HK-2 (cell line): ENCODE data around the gene NEDD8.
"Not testable (repeated sequence)": the region's sequence is repeated elsewhere in the genome, so short reads cannot be mapped to it uniquely, and the experiment has no call there.

Experiments
- DNase-seq: peaks from one replicate; pipeline ENCODE4 v3.0.0-alpha.2; 2018; ENCODE audit not compliant: unreplicated experiment

NEDD8 gene

DNA sequence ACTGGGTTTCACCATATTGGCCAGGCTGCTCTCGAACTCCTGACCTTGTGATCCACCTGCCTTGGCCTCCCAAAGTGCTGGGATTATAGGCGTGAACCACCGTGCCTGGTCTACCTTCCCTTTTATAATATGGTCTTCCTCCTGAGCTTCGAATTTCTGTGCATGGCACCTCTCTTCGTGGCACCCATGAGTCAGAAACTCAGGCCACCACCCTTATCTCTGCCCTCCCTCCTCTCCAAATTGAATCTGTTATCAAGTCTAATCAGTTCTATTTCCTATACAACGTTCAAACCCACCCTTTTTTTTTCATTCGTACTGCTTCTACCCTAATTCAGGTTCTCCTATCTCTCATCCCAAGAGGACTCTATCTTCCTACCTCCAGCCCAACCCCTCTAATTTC is 15.3 kb upstream of the NEDD8 start:
- DNase-seq = no peak

DNA sequence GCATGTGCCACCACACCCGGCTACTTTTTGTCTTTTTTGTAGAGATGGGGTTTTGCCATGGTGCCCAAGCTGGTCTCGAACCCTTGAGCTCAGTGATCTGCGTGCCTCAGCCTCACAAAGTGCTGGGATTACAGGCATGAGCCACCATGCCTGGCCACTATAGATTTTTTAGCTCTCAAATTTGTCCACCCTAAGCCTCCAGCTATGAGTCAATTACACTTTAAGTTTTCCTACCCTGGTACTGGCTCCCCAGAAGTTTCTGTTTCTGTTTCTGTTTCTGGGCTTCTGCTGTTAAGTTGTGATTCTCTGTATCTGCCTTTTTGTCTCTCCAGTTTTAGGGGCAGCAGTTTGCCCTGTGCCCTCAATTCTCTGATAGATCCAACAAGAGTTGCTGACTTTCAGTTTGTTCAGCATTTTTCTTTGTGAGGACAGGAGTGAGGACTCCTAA is 14.6 kb upstream of the NEDD8 start:
- DNase-seq = no peak

- not testable (repeated sequence) for DNase-seq
These were observed 13.2 kb upstream of the NEDD8 start for GRCh38 chr14:24245350-24245749.

DNA sequence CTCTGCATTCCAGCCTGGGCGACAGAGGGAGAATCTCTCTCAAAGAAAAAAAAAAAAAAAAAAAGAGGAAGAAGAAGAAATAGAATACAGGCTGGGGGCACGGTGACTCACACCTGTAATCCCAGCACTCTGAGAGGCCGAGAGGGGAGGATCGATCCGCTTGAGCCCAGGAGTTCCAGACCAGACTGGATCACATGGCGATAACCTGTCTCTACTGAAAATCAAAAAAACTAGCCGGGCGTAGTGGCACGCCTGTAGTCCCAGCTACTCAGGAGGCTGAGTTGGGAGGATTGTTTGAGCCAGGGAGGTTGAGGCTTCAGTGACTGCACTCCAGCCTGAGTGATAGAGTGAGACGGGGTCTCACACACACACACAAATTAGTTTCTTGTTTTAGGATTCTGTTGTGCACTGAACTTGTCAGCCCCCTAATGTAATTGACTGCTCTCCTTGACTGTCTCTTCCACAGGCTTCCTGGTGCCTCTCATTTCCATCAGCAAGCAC is 11.2 kb upstream of the NEDD8 start:
- peak; percentile 65 for DNase-seq

GRCh38 chr14:24241829-24242443 is 9.8 kb upstream of the NEDD8 start:
- peak; percentile 91 for DNase-seq

DNA sequence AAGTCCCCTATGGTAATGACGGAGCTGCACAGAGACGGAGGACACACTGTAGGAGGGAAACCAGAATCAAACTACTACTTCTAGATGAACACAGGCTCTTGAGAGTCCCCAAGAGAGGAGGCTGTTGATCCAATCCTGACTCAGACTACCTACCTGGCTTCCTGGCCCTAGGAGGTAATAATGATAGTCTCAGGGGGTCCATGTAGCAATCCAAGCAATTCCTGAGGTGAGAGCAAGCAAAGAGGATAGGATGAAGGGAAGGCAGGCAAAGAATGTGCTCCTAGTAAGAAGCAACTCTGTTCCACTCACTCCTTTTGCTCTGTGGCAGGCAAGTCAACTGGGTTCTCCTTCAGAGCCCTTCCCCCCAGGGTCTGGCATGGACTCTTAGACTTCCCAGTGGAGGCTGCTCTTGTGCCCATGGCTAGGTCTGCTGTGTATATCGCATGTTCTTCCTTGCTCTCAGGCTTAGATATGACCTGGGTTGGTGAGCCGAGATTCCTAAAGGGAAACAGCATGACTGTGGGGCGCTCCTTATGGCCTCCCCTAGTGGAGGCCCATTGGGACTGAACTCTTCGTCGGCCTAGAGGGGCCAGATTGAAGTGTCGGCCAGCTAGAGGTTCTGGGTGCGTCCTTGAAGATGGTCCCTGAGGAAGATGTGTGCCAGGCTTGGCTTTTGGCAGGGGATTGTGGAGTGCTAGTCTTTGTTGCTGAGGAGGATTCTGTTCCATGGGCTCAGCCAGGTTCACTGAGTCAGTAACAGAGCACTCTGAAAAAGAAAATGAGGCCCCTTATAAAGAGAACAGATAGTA is 8.1 kb upstream of the NEDD8 start:
- no peak for DNase-seq

DNA sequence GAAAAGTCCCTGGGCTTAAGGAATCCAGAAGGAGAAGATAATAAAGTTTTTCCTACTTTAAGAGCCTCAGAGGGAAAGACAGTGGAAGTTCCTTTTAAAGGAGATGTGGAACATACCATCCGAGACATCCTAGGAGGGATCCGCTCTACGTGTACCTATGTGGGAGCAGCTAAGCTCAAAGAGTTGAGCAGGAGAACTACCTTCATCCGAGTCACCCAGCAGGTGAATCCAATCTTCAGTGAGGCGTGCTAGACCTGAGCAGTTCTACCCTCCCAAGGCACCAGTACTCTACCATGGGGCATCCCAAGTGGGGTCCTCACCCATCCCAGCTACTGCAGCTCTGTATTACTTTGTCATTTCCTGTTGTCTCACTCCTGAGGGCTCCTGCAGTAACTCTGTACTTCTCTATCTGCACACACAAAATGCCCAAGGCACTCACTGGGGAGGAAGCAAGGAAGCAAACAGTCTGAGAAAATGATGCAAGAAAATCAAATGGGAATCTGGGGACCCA is 6.4 kb upstream of the NEDD8 start:
- no peak for DNase-seq

DNA sequence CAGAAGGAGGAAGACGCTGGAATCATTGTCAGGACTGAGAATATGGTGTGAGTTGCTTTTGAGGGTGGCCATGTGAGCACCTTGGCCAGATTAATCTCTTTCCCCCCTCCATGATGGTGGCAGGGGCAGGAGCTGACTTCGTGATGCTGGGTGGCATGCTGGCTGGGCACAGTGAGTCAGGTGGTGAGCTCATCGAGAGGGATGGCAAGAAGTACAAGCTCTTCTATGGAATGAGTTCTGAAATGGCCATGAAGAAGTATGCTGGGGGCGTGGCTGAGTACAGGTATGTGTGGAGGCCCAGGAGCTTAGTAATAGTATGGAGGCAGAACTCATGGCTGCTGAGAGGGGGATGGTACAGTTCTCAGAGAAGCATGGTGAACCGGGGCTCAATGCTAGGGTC is 6.0 kb upstream of the NEDD8 start:
- no peak for DNase-seq

- no peak for DNase-seq
These were observed 5.3 kb upstream of the NEDD8 start for GRCh38 chr14:24237463-24237955.

GRCh38 chr14:24236689-24237462 is 4.7 kb upstream of the NEDD8 start:
- DNase-seq = no peak

GRCh38 chr14:24235804-24236688 is 3.9 kb upstream of the NEDD8 start:
- DNase-seq = no peak

- DNase-seq = no peak
These were observed 2.2 kb upstream of the NEDD8 start for GRCh38 chr14:24234095-24235005.

GRCh38 chr14:24233538-24233866 is 1.3 kb upstream of the NEDD8 start:
- DNase-seq = no peak

DNA sequence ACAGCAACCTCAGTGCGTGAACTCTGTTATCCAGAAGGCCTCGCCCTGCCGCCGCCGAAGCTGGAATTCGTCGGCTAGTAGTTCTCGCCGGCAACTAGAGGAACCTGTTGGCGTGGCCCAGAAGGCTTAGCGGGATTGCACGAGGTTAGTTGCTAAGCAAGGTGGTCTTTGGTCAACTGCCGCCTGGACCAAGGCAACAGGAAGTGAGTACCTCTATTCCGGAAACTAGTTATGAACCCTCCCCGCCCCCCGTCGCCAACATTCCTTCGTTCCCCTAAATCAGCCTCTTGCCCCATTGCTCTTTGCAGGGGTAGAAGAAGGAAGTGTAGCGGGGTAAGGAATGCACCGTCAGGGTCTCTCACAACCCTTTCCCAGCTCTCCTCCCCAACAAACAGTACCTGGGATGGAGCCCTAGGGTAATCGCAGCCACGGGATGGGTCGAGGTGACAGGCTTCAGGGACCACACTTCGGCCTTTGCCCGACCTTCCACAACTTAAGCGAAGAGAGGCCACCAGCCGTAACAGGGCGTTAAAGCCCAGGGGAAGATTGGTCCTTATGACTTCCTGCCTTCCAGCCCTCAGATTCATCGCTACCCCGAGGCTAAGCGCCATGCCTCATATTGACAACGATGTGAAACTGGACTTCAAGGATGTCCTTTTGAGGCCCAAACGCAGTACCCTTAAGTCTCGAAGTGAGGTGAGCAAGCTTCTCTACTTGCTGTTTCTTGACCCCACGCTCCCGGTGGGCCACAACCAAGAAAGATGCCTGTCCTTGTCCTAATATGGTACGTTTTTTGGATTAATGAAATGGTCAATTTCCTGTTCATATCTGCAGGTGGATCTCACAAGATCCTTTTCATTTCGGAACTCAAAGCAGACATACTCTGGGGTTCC is 724 bp upstream of the NEDD8 start, which contains the start of gene GMPR2:
GMPR2 (plus strand) TSS at position 285 of the 893 bp plus-strand sequence; CDS start at position 610, 325 bp downstream.
- no peak for DNase-seq

- DNase-seq = no peak
These were observed 675 bp downstream of the NEDD8 start for GRCh38 chr14:24231263-24232120.

DNA sequence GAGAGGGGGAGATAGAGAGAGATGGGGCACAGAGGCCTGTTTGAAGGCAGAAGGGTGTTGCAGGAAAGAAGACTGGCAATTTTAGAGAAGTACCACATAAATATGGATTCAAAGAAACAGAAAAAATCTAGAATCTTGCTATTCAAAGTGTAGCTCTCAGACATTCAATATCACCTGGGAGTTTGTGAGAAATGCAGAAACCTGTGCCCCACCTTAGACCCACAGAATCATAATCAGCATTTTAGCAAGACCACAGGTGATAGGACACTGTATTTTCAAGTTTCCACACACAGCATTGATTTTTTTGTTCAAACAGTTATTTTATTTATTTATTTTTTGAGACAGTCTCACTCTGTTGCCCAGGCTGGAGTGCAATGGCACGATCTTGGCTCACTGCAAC is 3.3 kb downstream of the NEDD8 start:
- DNase-seq = no peak

DNA sequence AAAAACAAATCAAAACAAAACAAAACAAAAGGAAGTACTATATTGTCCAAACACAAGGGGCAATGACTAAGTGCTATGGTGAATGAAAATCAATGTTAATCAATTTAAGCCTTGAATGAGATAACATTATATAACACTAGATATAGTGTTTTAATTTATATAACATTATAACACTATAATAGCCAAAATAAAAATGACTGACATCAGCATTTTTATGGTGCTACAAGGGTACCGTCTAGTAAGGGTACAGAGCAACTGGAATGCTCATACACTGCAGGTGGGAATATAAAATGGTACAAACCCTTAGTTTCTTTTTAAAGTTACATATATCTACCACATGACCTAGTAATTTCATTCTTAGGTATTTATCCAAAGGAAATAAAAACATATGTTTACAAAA is 5.7 kb downstream of the NEDD8 start:
- no peak for DNase-seq

DNA sequence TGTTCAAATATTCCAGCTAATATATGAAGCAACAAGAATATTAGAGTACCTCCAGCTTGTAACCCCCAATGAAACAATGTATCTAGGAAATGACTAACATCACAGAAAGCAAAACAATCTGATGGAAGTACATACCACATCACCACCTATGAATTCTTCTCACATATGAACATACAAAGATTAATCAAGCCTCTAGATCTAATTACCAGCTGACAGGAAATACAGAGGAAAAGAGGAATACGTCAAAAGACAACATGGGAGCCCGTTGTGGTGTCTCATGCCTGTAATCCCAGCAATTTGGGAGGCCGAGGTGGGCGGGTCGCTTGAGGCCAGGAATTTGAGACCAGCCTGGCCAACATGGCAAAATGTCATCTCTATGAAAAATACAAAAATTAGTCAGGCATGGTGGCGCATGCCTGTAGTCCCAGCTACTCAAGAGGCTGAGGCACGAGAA is 7.5 kb downstream of the NEDD8 start:
- DNase-seq = no peak
